ENCODE measurements around the gene DNAH17.
A peak's percentile ranks its signal among the peaks of the same experiment; 100 is the strongest.

DNAH17 gene

GRCh38 chr17:78493853-78494695 is 83.1 kb downstream of the DNAH17 start:
- DNase-seq, result no peak

- no peak for DNase-seq
These were observed 83.7 kb downstream of the DNAH17 start for GRCh38 chr17:78493450-78493849.

GRCh38 chr17:78492116-78492799 is 84.9 kb downstream of the DNAH17 start:
- DNase-seq, result no peak

GRCh38 chr17:78491236-78492115 is 85.7 kb downstream of the DNAH17 start:
- DNase-seq, result no peak

GRCh38 chr17:78490673-78491072 is 86.5 kb downstream of the DNAH17 start:
- DNase-seq, result no peak

- no peak for DNase-seq
These were observed 87.0 kb downstream of the DNAH17 start for GRCh38 chr17:78490156-78490555.

GRCh38 chr17:78488867-78489634 is 88.1 kb downstream of the DNAH17 start:
- DNase-seq, result no peak

- no peak for DNase-seq
These were observed 89.0 kb downstream of the DNAH17 start for GRCh38 chr17:78488156-78488555.

GRCh38 chr17:78486946-78487680 is 90.1 kb downstream of the DNAH17 start:
- no peak for DNase-seq

GRCh38 chr17:78486228-78486802 is 90.9 kb downstream of the DNAH17 start:
- no peak for DNase-seq

- DNase-seq, result no peak
These were observed 91.7 kb downstream of the DNAH17 start for GRCh38 chr17:78485290-78486168.

GRCh38 chr17:78484271-78485246 is 92.6 kb downstream of the DNAH17 start:
- no peak for DNase-seq

GRCh38 chr17:78479369-78479768 is 97.8 kb downstream of the DNAH17 start:
- peak; percentile 23 for DNase-seq

GRCh38 chr17:78478757-78479297 is 98.4 kb downstream of the DNAH17 start:
- DNase-seq, result no peak

- DNase-seq, result no peak
These were observed 99.1 kb downstream of the DNAH17 start for GRCh38 chr17:78477913-78478756.

GRCh38 chr17:78476973-78477372 is 100.2 kb downstream of the DNAH17 start:
- DNase-seq, result no peak

GRCh38 chr17:78476149-78476548 is 101.0 kb downstream of the DNAH17 start:
- DNase-seq, result no peak

- no peak for DNase-seq
These were observed 102.0 kb downstream of the DNAH17 start for GRCh38 chr17:78475211-78475610.
